GM19328 (cell line): ENCODE data around the gene SORBS2.

Experiments
- ATAC-seq: cut with Tn5 transposase; IDR thresholded peaks from one replicate; pipeline ENCODE4 v1.9.1; 2021; ENCODE audit warnings: mild to moderate bottlenecking, moderate library complexity; ENCODE audit not compliant: unreplicated experiment

Gene SORBS2

GRCh38 chr4:185598846-185599552 is 213.0 kb downstream of the SORBS2 start:
- ATAC-seq, result no peak

GRCh38 chr4:185597532-185598188 is 214.3 kb downstream of the SORBS2 start:
- ATAC-seq, result peak; percentile 47

GRCh38 chr4:185592845-185593488 is 219.0 kb downstream of the SORBS2 start:
- no peak for ATAC-seq

GRCh38 chr4:185592438-185592837 is 219.6 kb downstream of the SORBS2 start:
- no peak for ATAC-seq

- no peak for ATAC-seq
Measured at GRCh38 chr4:185591679-185592141, 220.3 kb downstream of the SORBS2 start.

- no peak for ATAC-seq
Measured at GRCh38 chr4:185590982-185591381, 221.0 kb downstream of the SORBS2 start.

GRCh38 chr4:185589067-185589836 is 222.7 kb downstream of the SORBS2 start:
- ATAC-seq, result no peak

- ATAC-seq, result peak; percentile 95
Measured at GRCh38 chr4:185587427-185588161, 224.4 kb downstream of the SORBS2 start.

- no peak for ATAC-seq
Measured at GRCh38 chr4:185587030-185587426, 225.0 kb downstream of the SORBS2 start.

- ATAC-seq, result no peak
Measured at GRCh38 chr4:185585211-185585610, 226.8 kb downstream of the SORBS2 start.

- ATAC-seq, result no peak
Measured at GRCh38 chr4:185583813-185584212, 228.2 kb downstream of the SORBS2 start.

GRCh38 chr4:185582651-185583400 is 229.2 kb downstream of the SORBS2 start:
- ATAC-seq, result no peak

- no peak for ATAC-seq
Measured at GRCh38 chr4:185580699-185581098, 231.3 kb downstream of the SORBS2 start.

GRCh38 chr4:185578284-185578683 is 233.7 kb downstream of the SORBS2 start:
- ATAC-seq, result no peak

- ATAC-seq, result no peak
Measured at GRCh38 chr4:185576962-185577950, 234.7 kb downstream of the SORBS2 start.

GRCh38 chr4:185576314-185576961 is 235.6 kb downstream of the SORBS2 start:
- no peak for ATAC-seq

- ATAC-seq, result no peak
Measured at GRCh38 chr4:185573651-185574199, 238.3 kb downstream of the SORBS2 start.

GRCh38 chr4:185570727-185571126 is 241.3 kb downstream of the SORBS2 start:
- no peak for ATAC-seq
